Measurements from ENCODE around the gene NFKBIE.
A peak's percentile ranks its signal among the peaks of the same experiment; 100 is the strongest.

Gene NFKBIE

GRCh38 chr6:44297063-44298038 lies 32.0 kb upstream of the NFKBIE start:
- DNase-seq = peak; percentile 28

GRCh38 chr6:44294832-44295791 lies 29.8 kb upstream of the NFKBIE start:
- DNase-seq = no peak

GRCh38 chr6:44292661-44293365 lies 27.5 kb upstream of the NFKBIE start:
- DNase-seq = no peak

- no peak for DNase-seq
These were observed 26.5 kb upstream of the NFKBIE start for GRCh38 chr6:44291841-44292240.

GRCh38 chr6:44289726-44290260 lies 24.4 kb upstream of the NFKBIE start:
- no peak for DNase-seq

- no peak for DNase-seq
These were observed 21.4 kb upstream of the NFKBIE start for GRCh38 chr6:44286747-44287146.

GRCh38 chr6:44286285-44286565 lies 20.9 kb upstream of the NFKBIE start:
- DNase-seq = no peak

- peak; percentile 22 for DNase-seq
These were observed 20.4 kb upstream of the NFKBIE start for GRCh38 chr6:44285552-44286284.

GRCh38 chr6:44284867-44285266 lies 19.5 kb upstream of the NFKBIE start:
- no peak for DNase-seq

GRCh38 chr6:44284121-44284520 lies 18.8 kb upstream of the NFKBIE start:
- no peak for DNase-seq

GRCh38 chr6:44278774-44279697 lies 13.7 kb upstream of the NFKBIE start:
- peak; percentile 11 for DNase-seq

GRCh38 chr6:44278315-44278714 lies 13.0 kb upstream of the NFKBIE start:
- no peak for DNase-seq

- no peak for DNase-seq
These were observed 12.4 kb upstream of the NFKBIE start for GRCh38 chr6:44277763-44278162.

GRCh38 chr6:44276667-44277640 lies 11.6 kb upstream of the NFKBIE start:
- no peak for DNase-seq

- no peak for DNase-seq
These were observed 10.6 kb upstream of the NFKBIE start for GRCh38 chr6:44275749-44276648.

GRCh38 chr6:44275271-44275748 lies 10.0 kb upstream of the NFKBIE start:
- no peak for DNase-seq

GRCh38 chr6:44273617-44274016 lies 8.3 kb upstream of the NFKBIE start:
- no peak for DNase-seq

- DNase-seq = no peak
These were observed 7.7 kb upstream of the NFKBIE start for GRCh38 chr6:44272999-44273566.
